Measurements from ENCODE around the gene FCMR. TPM values are rescaled to one million over a fixed set of nuclear protein-coding genes. Genes with fewer than 3 reads are reported as not detected.
"Not testable (repeated sequence)": the region's sequence is repeated elsewhere in the genome, so short reads cannot be mapped to it uniquely, and the experiment has no call there.

The FCMR gene
- total RNA-seq, 1 donor from 2014 or later: 5.8 TPM

- DNase-seq (ENCODE audit: low spot score): no peak
These were observed 2.9 kb upstream of the FCMR start for GRCh38 chr1:206924592-206925105.

GRCh38 chr1:206923961-206924557, 2.3 kb upstream of the FCMR start:
- DNase-seq (ENCODE audit: low spot score): not testable (repeated sequence)

GRCh38 chr1:206923009-206923960, 1.5 kb upstream of the FCMR start:
- DNase-seq (ENCODE audit: low spot score): no peak

GRCh38 chr1:206922524-206922923, 783 bp upstream of the FCMR start:
- no peak for DNase-seq (ENCODE audit: low spot score)

GRCh38 chr1:206918076-206918475, 3.7 kb downstream of the FCMR start:
- DNase-seq (ENCODE audit: low spot score): no peak

- no peak for DNase-seq (ENCODE audit: low spot score)
These were observed 5.6 kb downstream of the FCMR start for GRCh38 chr1:206916000-206916709.

GRCh38 chr1:206915030-206915735, 6.6 kb downstream of the FCMR start:
- no peak for DNase-seq (ENCODE audit: low spot score)

GRCh38 chr1:206913766-206914537, 7.8 kb downstream of the FCMR start:
- no peak for DNase-seq (ENCODE audit: low spot score)

GRCh38 chr1:206912445-206913095, 9.2 kb downstream of the FCMR start:
- DNase-seq (ENCODE audit: low spot score): no peak

GRCh38 chr1:206911064-206911663, 10.6 kb downstream of the FCMR start:
- no peak for DNase-seq (ENCODE audit: low spot score)

GRCh38 chr1:206909883-206910318, 11.8 kb downstream of the FCMR start:
- no peak for DNase-seq (ENCODE audit: low spot score)

GRCh38 chr1:206909161-206909882, 12.4 kb downstream of the FCMR start:
- no peak for DNase-seq (ENCODE audit: low spot score)

- no peak for DNase-seq (ENCODE audit: low spot score)
These were observed 13.7 kb downstream of the FCMR start for GRCh38 chr1:206908038-206908437.

- no peak for DNase-seq (ENCODE audit: low spot score)
These were observed 14.3 kb downstream of the FCMR start for GRCh38 chr1:206907304-206907991.

GRCh38 chr1:206905295-206906164, 16.2 kb downstream of the FCMR start:
- no peak for DNase-seq (ENCODE audit: low spot score)

GRCh38 chr1:206904423-206905142, 17.2 kb downstream of the FCMR start:
- DNase-seq (ENCODE audit: low spot score): no peak

All from mesenteric fat pad (tissue), 1 donor.